ENCODE results near the gene RAB1B.

RAB1B gene

DNA sequence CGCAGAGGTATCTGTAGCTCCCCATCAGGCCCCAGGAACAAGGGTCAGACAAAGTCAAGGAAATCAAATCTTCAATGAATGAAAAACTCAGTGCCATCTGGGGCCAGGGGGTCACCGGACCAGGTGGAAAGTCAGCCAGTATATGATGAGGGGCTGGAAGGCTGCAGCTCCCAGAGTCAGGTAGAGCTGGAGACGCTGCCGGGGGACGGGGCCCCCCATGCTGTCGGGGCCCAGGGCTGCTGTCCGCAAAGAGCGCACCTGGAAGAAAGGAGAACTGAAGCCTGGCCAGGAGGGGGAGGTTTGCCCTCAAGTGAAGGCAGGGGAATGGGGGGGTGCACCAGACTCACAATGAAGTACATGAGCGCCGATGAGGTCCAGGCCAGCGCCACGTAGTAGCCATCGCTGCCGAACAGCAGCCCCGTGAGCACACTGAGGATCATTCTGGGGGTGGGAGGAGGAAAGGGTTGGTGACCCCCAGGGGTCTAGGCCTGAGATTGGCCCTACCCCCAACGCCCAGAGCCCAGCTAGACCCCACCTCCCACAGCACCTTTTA is 16.2 kb downstream of the RAB1B start:
- DNase-seq (ENCODE audit: low read depth in 2 of 2), result no peak

DNA sequence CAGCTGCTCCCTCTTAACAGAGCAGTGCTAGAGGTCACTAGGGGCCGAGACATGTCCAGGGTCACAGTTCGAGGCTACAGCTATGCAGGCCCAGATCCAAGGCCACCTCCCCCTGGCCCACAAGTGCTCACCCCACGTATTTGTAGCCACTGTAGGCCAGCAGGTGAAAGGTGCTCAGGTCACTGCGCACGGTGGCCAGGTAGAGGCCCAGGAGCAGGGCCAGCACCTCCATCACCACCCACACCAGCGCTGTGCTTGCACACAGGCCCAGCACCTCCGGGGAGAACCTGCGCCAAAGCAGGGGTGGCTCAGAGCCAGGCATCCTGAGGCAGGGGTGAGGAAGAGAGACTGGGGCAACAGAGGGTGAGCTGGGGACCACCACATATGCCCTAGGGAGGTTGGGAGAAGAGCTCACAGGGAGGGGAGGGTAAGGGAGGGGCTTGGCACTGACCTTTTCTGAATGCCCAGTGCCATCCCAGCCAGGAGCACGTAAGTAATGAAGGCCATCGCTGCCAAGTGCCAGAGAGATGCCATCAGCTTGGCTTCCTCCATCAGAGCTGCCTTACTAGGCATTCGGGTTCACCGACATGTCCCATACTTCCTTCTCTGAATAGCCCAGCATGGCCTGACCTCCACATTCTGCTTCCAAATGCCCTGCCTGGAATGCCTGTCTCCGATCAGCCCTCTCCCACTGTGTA is 17.0 kb downstream of the RAB1B start:
- no peak for DNase-seq (ENCODE audit: low read depth in 2 of 2)

DNA sequence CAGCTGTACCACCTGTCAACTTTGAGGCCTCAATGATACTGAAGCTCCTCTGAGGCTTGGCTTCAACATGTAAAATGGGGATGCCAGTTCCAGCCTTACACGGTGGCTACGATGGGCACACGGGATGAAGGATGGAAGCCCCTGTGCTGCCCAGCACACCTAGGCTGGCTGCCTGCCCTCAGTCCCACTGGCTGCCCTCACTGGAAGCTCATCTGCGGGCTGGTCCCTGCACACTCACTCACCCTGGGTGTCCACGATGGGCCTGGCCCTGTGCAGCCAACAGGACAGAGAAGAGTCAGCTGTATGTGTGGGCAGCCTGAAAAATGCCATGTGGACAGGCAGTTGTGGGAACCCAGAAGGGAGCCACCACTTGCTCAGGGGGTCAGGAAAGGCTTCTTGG is 18.3 kb downstream of the RAB1B start:
- DNase-seq (ENCODE audit: low read depth in 2 of 2), result no peak

DNA sequence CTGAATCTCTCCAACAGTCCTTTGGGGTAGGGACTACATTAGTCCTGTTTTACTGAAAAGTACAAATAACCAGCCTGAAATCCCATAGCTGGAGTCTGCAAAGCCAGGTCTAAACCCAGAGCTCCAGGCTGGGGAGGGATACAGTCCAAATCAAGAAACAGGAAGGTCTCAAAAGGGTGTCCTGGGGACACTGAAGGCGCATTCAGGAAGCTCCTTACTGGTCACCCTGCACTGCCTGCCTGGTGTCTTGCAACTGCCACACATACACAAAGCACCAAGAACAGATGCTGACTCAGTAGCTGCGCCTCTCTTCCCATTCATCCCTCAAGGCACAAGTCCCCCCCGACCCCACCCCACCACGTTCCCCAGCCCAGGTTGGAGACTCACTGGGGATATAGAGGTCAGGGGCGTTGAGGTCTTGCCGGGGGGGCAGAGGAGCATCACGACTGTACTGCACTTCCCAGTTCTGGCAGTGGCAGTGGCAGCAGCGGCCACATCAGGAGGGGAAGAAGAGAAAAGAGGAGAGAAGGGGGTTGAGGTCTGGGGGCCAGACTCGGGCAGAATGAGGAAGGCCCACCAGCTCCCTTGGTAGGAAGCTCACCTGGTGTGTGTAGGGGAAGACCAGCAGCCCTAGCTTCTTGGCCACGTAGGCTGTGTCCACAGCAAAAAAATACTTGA is 18.9 kb downstream of the RAB1B start:
- no peak for DNase-seq (ENCODE audit: low read depth in 2 of 2)

DNA sequence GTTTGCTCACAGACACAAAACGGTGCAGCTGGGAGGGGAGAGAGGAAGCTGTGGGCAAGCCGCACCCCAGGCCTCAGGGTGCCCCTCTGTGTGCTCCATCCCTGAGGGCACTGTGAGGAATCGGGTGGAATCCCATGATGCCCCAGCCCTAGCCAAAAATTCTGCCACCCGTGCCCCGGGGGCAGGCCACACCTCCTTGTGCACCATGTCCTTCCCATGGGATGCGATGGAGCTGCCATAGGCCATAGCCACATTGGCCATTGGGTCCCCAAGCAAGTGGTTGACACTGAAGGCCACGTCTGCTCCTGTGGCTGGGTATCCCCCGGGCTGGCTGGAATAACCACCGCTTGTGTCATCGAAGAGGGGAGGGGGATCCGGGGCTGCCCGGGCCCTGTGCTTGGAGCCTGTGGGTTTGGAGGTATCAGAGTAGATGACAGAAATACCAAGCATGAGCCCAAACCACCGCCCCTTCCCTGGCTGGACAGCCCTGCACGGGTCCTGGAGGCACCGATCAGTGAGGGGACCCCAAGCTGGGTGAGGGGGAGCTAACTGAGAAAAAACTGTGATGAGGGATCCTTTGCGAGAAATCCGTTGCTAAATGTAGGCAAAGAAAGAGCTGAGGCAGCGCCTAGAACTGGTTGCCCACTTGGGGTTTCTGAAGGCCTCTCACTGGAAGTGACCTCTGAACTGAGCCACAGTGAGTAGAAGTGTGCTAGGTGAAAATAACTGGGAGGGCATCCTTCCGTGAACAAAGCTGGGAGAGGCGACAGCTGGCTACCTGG is 19.6 kb downstream of the RAB1B start:
- no peak for DNase-seq (ENCODE audit: low read depth in 2 of 2)

- DNase-seq (ENCODE audit: low read depth in 2 of 2), result peak; percentile 95 to 97
Measured at GRCh38 chr11:66288671-66289547, 20.5 kb downstream of the RAB1B start, which contains the start of gene YIF1A. Gene YIF1A (minus strand): TSS chr11:66289143. CDS start chr11:66288985, 158 bp downstream.

- peak; percentile 70 to 76 for DNase-seq (ENCODE audit: low read depth in 2 of 2)
Measured at GRCh38 chr11:66289548-66290329, 21.3 kb downstream of the RAB1B start.

DNA sequence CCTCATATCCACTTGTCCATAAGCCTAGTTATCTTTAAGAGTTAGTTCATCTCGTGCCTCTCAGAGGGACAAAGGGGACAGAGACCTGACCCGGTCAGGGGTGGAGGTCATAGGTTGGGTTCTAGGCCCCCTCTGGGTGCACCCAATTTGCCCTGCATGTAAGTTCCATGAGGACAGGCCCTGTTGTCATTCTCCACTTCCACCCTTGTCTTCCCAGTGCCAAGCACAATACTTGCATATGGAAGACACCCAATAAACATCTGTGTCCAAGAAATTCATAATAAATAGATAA is 21.8 kb downstream of the RAB1B start:
- DNase-seq (ENCODE audit: low read depth in 2 of 2), result no peak

GRCh38 chr11:66291303-66291705 is 22.9 kb downstream of the RAB1B start:
- DNase-seq (ENCODE audit: low read depth in 2 of 2), result no peak

DNA sequence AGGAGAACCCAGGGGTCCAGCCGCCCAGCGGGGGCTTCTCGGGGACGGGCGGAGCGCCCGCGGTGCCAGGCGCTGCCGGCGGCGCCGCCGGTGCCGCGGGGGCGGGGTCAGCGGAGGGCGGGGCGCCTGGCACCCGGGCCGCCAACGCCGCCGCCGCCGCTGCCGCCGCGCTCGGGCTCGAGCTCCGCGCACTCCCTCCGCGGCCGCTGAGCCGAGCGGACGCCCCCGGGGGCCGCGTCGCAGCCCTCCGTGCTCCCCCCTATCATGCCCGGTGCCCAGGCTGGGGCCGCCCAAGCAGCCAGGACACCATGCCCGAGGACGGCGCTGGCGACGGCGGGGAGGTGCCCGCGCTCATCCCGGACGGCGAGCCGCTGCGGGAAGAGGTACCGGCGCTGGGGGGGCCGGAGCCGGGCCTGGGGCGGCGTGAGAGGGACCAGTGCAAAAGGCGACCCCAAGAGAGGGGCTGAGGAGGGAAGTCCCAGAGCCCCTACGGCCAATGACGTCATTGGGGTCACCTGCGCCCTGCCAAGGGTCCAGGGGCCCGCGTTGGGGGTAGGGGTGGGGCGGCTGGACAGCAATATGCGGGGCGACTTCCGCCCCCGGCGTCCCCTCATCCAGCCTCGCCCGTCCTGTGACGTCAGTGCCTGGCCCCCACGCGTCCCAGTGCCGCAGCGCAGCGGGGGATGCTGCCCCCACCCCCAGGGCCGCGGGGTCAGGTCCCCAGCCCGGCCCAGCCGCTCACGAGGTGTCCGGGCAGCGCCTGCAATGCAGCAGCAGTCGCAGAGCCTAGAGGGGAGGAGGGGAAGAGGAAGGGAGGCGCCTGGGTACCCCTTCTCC is 23.5 kb downstream of the RAB1B start, which contains the start of gene TMEM151A:
Gene TMEM151A, plus strand, starts transcription at position 189 of the 837 bp plus-strand sequence. Its CDS starts 120 bp downstream, at position 309.
- DNase-seq (ENCODE audit: low read depth in 2 of 2), result no peak

- no peak for DNase-seq (ENCODE audit: low read depth in 2 of 2)
Measured at GRCh38 chr11:66292543-66293332, 24.3 kb downstream of the RAB1B start.

GRCh38 chr11:66293352-66293751 is 24.9 kb downstream of the RAB1B start:
- no peak for DNase-seq (ENCODE audit: low read depth in 2 of 2)

DNA sequence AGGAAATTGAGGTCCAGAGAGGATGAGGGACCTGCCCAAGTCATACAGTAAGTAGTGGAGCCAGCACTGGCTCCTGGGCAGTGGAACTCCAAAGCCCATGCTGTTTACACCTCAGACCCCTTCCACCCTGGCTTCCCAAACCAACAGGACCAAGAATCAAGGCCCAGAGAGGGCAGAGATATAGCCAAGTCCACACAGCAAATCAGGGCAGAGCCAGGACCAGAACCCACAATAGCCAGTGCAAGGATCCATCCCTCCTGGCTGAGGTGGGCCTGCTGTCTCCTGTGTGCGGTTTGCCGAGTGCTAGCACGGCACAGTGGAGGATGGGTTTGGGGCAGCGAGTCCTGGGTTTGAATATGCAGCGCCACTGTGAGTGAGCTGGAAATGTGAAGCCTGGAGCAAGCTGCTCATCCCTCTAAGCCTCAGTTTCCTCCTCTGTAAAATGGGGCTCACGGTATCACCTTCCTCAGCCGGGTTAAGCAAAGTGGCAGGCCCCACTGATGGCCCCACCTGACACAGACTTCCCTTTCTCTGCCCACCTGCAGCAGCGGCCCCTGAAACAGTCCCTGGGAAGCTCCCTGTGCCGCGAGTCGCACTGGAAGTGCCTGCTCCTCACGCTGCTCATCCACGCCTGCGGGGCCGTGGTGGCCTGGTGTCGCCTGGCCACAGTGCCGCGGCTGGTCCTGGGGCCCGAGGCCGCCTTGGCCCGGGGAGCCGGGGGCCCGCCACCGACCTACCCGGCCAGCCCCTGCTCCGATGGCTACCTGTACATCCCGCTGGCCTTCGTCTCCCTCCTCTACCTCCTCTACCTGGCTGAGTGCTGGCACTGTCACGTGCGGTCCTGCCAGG is 25.6 kb downstream of the RAB1B start:
- DNase-seq (ENCODE audit: low read depth in 2 of 2), result no peak

DNA sequence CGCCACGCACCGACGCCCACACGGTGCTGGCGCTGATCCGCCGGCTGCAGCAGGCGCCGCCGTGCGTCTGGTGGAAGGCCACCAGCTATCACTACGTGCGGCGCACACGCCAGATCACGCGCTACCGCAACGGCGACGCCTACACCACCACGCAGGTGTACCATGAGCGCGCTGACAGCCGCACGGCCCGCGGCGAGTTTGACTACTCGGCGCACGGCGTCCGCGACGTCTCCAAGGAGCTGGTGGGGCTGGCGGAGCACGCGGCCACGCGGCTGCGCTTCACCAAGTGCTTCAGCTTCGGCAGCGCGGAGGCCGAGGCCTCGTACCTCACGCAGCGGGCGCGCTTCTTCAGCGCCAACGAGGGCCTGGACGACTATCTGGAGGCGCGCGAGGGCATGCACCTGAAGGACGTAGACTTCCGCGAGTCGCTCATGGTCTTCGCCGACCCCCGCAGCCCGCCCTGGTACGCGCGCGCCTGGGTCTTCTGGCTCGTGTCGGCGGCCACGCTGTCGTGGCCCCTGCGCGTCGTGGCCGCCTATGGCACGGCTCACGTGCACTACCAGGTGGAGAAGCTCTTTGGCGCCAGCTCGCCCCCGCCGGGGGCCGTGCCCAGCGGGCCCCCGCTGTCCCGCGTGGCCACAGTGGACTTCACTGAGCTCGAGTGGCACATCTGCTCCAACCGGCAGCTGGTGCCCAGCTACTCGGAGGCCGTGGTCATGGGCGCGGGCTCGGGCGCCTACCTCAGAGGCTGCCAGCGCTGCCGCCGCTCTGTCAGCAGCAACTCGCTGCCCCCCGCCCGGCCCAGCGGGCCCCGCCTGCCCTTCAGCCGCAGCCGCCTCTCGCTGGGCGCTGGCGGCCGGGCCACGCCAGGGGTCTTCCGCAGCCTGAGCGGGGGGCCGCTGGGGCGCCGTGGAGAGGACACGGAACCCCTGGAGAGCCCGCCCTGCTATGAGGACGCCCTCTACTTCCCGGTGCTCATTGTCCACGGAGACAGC is 26.5 kb downstream of the RAB1B start:
- no peak for DNase-seq (ENCODE audit: low read depth in 2 of 2)

GRCh38 chr11:66297610-66298009 is 29.2 kb downstream of the RAB1B start:
- DNase-seq (ENCODE audit: low read depth in 2 of 2), result no peak

DNA sequence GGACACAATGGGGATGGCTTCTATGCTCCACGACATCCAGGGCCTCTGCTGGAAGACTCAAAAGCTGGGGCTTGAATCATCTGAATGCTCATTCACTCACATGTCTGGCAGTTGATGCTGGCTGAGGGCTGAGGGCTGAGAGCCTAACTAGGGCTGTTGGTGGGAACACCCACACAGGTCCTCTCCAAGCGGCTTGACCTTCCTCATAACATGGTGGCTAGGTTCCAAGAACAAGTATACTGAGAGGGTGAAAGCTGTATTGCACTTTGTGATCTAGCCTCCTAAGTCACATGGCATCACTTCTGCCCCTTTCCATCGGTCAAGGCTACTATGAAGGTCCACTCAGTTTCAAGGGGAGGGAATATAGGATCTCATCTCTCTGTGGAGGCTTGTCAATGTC is 30.7 kb downstream of the RAB1B start:
- DNase-seq (ENCODE audit: low read depth in 2 of 2), result no peak

DNA sequence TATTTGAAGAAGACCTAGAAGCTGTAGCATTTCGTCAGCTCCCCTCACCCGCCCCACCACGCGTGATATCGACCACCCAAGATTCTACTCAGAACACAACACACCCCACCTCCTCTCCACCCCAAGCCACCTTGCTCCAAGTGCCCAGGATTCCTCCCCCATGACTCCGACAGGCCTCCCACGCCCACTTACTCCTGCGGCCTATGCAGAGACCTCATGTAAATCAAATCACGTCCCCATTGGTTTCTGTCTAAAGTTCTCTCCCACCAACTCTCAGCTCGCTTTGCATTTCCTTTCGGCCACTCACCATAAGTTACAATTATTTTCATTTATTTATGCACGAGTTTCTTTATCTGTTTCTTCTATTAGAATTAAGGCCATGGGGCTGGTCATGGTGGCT is 34.2 kb downstream of the RAB1B start:
- DNase-seq (ENCODE audit: low read depth in 2 of 2), result no peak
